IMR-90 (cell line): ENCODE data around the gene ZRANB3. TPM values are rescaled to one million over a fixed set of nuclear protein-coding genes. Genes with fewer than 3 reads are reported as not detected.
"Not testable (repeated sequence)": the region's sequence is repeated elsewhere in the genome, so short reads cannot be mapped to it uniquely, and the experiment has no call there.

ENCODE experiments used
- ATAC-seq: fragments of 200-7000 bp; cut with Tn5 transposase; 2 replicates; pipeline ENCODE4 v1.9.1; 2020; ENCODE audit warnings: low read depth, mild to moderate bottlenecking, moderate library complexity
- BruUV-seq: library from RNA; stranded (reverse); fragments of 400-500 nt; replicated peaks from 2 replicates; lab custom pipeline; 2021; lab: Mats Ljungman, UMichigan
- CTCF ChIA-PET: fragments of 300-600 bp; formaldehyde crosslinking; extraction: SDS; loops from one replicate; lab custom pipeline; 2021; ENCODE audit warnings: antibody characterized with exemption; lab: Yijun Ruan, JAX
- POLR2A ChIA-PET: fragments of 300-600 bp; sonication (Branson Sonifier 250); formaldehyde crosslinking; loops from one replicate; lab custom pipeline; 2022; ENCODE audit warnings: antibody characterized with exemption; ENCODE audit not compliant: unreplicated experiment; lab: Charles Lee
- DNase-seq: peaks from one replicate; pipeline ENCODE4 v3.0.0; 2013
- H2AFZ ChIP-seq: replicated peaks from 2 replicates; pipeline ENCODE3; 2013; ENCODE audit warnings: low read length, mild to moderate bottlenecking; ENCODE audit not compliant: poor library complexity
- H2AK5ac ChIP-seq: 2 replicates; pipeline ENCODE4 v1.6.1; 2013; ENCODE audit warnings: low read depth, low read length, inconsistent platforms
- H2AK9ac ChIP-seq: replicated peaks from 2 replicates; pipeline ENCODE3; 2013; ENCODE audit warnings: mild to moderate bottlenecking, low read depth, low read length, moderate library complexity; ENCODE audit not compliant: poor library complexity
- H2BK120ac ChIP-seq: 2 replicates; pipeline ENCODE4 v1.6.1; 2013; ENCODE audit warnings: low read depth, low read length, inconsistent platforms
- H2BK15ac ChIP-seq: 3 replicates; pipeline ENCODE4 v1.6.1; 2013; ENCODE audit warnings: low read depth, low read length, inconsistent platforms
- H2BK20ac ChIP-seq: 2 replicates; pipeline ENCODE4 v1.6.1; 2013; ENCODE audit warnings: low read depth, mild to moderate bottlenecking, inconsistent platforms, low read length, moderate library complexity
- H2BK5ac ChIP-seq: 2 replicates; pipeline ENCODE4 v1.6.1; 2013; ENCODE audit warnings: mild to moderate bottlenecking, low read depth, low read length, inconsistent platforms; ENCODE audit not compliant: poor library complexity, severe bottlenecking
- H3K14ac ChIP-seq: replicated peaks from 2 replicates; pipeline ENCODE4 v1.6.1; 2013; ENCODE audit warnings: low read depth, low read length, inconsistent platforms
- H3K18ac ChIP-seq: 2 replicates; pipeline ENCODE4 v1.6.1; 2013; ENCODE audit warnings: low read depth, low read length, control low read depth
- H3K23ac ChIP-seq: 2 replicates; pipeline ENCODE4 v1.6.1; 2013; ENCODE audit warnings: low read depth, low read length, inconsistent platforms
- H3K27ac ChIP-seq: 2 replicates; pipeline ENCODE4 v1.5.1; 2013; ENCODE audit warnings: mild to moderate bottlenecking, control low read depth, low read length; ENCODE audit not compliant: insufficient read depth
- H3K27me3 ChIP-seq: 2 replicates; pipeline ENCODE4 v1.6.1; 2013; ENCODE audit warnings: low read length; ENCODE audit not compliant: control insufficient read depth, insufficient read depth
- H3K36me3 ChIP-seq: 2 replicates; pipeline ENCODE4 v1.6.1; 2013; ENCODE audit warnings: low read length, mixed read lengths; ENCODE audit not compliant: control insufficient read depth, insufficient read depth
- H3K4ac ChIP-seq: 2 replicates; pipeline ENCODE4 v1.6.1; 2013; ENCODE audit warnings: low read depth, low read length, inconsistent platforms
- H3K4me1 ChIP-seq: 2 replicates; pipeline ENCODE4 v1.6.1; 2013; ENCODE audit warnings: low read length, mixed read lengths; ENCODE audit not compliant: control insufficient read depth, insufficient read depth
- H3K4me2 ChIP-seq: 2 replicates; pipeline ENCODE4 v1.6.1; 2013; ENCODE audit warnings: low read depth, mild to moderate bottlenecking, control low read depth, low read length, moderate library complexity
- H3K4me3 ChIP-seq: 2 replicates; pipeline ENCODE4 v1.5.1; 2013; ENCODE audit warnings: low read depth, mild to moderate bottlenecking, control low read depth, low read length, moderate library complexity; ENCODE audit not compliant: insufficient read depth
- H3K56ac ChIP-seq: 2 replicates; pipeline ENCODE4 v1.6.1; 2013; ENCODE audit warnings: low read length, inconsistent platforms; ENCODE audit not compliant: insufficient read depth; ENCODE audit errors: extremely low read depth
- H3K79me1 ChIP-seq, 2 experiments: 2 replicates each; pipeline ENCODE4 v1.6.1; 2013; ENCODE audit warnings: low read length in 2 of 2, inconsistent platforms in 1 of 2, low read depth in 1 of 2
- H3K9ac ChIP-seq: 2 replicates; pipeline ENCODE4 v1.6.1; 2013; ENCODE audit warnings: low read depth, low read length, control low read depth
- H3K9me1 ChIP-seq: 2 replicates; pipeline ENCODE4 v1.6.1; 2013; ENCODE audit warnings: low read length, inconsistent platforms; ENCODE audit not compliant: insufficient read depth
- H3K9me3 ChIP-seq: 2 replicates; pipeline ENCODE4 v1.6.1; 2013; ENCODE audit warnings: low read length; ENCODE audit not compliant: control insufficient read depth, insufficient read depth
- H4K20me1 ChIP-seq: 2 replicates; pipeline ENCODE4 v1.6.1; 2013; ENCODE audit warnings: low read length, inconsistent platforms; ENCODE audit not compliant: insufficient read depth
- H4K5ac ChIP-seq: 2 replicates; pipeline ENCODE4 v1.6.1; 2013; ENCODE audit warnings: mild to moderate bottlenecking, low read depth, low read length, control low read depth
- H4K8ac ChIP-seq, 2 experiments: 2 replicates each; pipeline ENCODE4 v1.6.1; 2013; ENCODE audit warnings: low read depth in 2 of 2, low read length in 2 of 2, control low read depth in 1 of 2, inconsistent platforms in 1 of 2
- H4K91ac ChIP-seq: 2 replicates; pipeline ENCODE4 v1.6.1; 2013; ENCODE audit warnings: low read depth, low read length, inconsistent platforms; ENCODE audit not compliant: insufficient read depth
- BHLHE40 ChIP-seq: fragments of 150-350 bp; IDR thresholded peaks from 2 replicates; pipeline ENCODE4 v1.6.1; 2016; ENCODE audit warnings: mild to moderate bottlenecking, low read depth, low read length
- MAZ ChIP-seq: IDR thresholded peaks from 2 replicates; pipeline ENCODE4 v1.6.1; 2012; ENCODE audit warnings: low read depth, mild to moderate bottlenecking, low read length, improper control_type of control experiment, moderate library complexity, borderline replicate concordance
- POLR2A ChIP-seq: IDR thresholded peaks from 2 replicates; pipeline ENCODE4 v1.6.1; 2012; ENCODE audit warnings: mild to moderate bottlenecking, low read depth, low read length
- USF2 ChIP-seq: fragments of 150-350 bp; IDR thresholded peaks from 2 replicates; pipeline ENCODE4 v1.6.1; 2017; ENCODE audit warnings: mild to moderate bottlenecking, antibody characterized with exemption, low read length, low read depth
- WGBS, 2 experiments: methylation state at CpG; one replicate each; pipeline versions ENCODE4 v1.1.5 to v1.1.7; 2013; ENCODE audit warnings: missing lambda C conversion rate in 2 of 2; ENCODE audit not compliant: insufficient read length in 1 of 2; ENCODE audit errors: extremely low coverage in 2 of 2; 5-methylcytosine and 5-hydroxymethylcytosine counted together
- dilution Hi-C: fragments of 300-500 bp; cut with HindIII; formaldehyde crosslinking; loops from one replicate; pipeline ENCODE4 v1.14.3; 2018; ENCODE audit warnings: low sequenced_read_pairs; ENCODE audit not compliant: unreplicated experiment
- in situ Hi-C: fragments of 300-500 bp; cut with MboI; formaldehyde crosslinking; loops from 3 replicates; pipeline ENCODE4 v1.14.3; 2019; ENCODE audit warnings: low sequenced_read_pairs, inconsistent platforms, mixed read lengths
- intact Hi-C: fragments of 100-400 bp; cut with micrococcal nuclease; formaldehyde crosslinking; loops from 2 replicates; pipeline ENCODE4 v1.10.0; 2022
- polyA plus RNA-seq, 3 experiments: library from polyadenylated mRNA; depleted of rRNA; stranded (reverse); fragments of >200 nt; gene quantifications; 2 replicates each; pipeline ENCODE4 v1.2.3, GENCODE V29; 2012; ENCODE audit warnings: low replicate concordance in 1 of 3
- total RNA-seq: library from RNA; depleted of rRNA; stranded (reverse); fragments of >200 nt; gene quantifications from 2 replicates; pipeline ENCODE4 v1.2.3, GENCODE V29; 2012

Gene ZRANB3
- total and polyA plus RNA-seq, 2 of the 4 experiments (the other 2 are of a cell fraction): 3.4 to 9.3 TPM

- no peak overlapping the region for H3K9ac ChIP-seq
- in situ Hi-C loops: no loop called here
- H3K23ac ChIP-seq: no peak overlapping the region
- ChIA-PET CTCF (no interaction called here), POLR2A (no interaction called here)
- H4K8ac ChIP-seq: no peak overlapping the region
- H3K27me3 ChIP-seq: no peaks in the 10 kb centered on the region
- H2AFZ ChIP-seq: no peak overlapping the region
- H2AK9ac ChIP-seq: no peak overlapping the region
- no peak overlapping the region for H2BK5ac ChIP-seq
- dilution Hi-C loops: no loop called here
- no peaks in the 10 kb centered on the region for H3K4me1 ChIP-seq
- no peak overlapping the region for H2BK20ac ChIP-seq
- DNase-seq (no peak), ATAC-seq (no peak)
- H3K4me2 ChIP-seq: no peak overlapping the region
- H3K4ac ChIP-seq: no peak overlapping the region
- H3K4me3 ChIP-seq: no peak overlapping the region
- H3K56ac ChIP-seq: no peak overlapping the region
- H2BK15ac ChIP-seq: no peak overlapping the region
- intact Hi-C loops: no loop called here
- H3K9me1 ChIP-seq: no peaks in the 10 kb centered on the region
- no peak overlapping the region for H3K27ac ChIP-seq
- no CpG with 5 or more reads among the region's 2 CpGs for WGBS, 2 experiments
- BruUV-seq: no TSS peak
- H2BK120ac ChIP-seq: no peak overlapping the region
- no peaks in the 10 kb centered on the region for H3K36me3 ChIP-seq
- TF ChIP-seq USF2 (no peak), MAZ (no peak), BHLHE40 (no peak), POLR2A (no peak)
- no peaks in the 10 kb centered on the region for H4K20me1 ChIP-seq
- no peaks in the 10 kb centered on the region for H3K79me1 ChIP-seq
- no peak overlapping the region for H4K91ac ChIP-seq
- no peak overlapping the region for H3K18ac ChIP-seq
- peaks cover 3% of the 10 kb centered on the region; the same call in 1 of the 2 replicates for H3K9me3 ChIP-seq
- no peak overlapping the region for H3K14ac ChIP-seq
- no peak overlapping the region for H2AK5ac ChIP-seq
- no peak overlapping the region for H4K5ac ChIP-seq
Measured at GRCh38 chr2:135299165-135299564, 231.9 kb downstream of the ZRANB3 start.

DNA sequence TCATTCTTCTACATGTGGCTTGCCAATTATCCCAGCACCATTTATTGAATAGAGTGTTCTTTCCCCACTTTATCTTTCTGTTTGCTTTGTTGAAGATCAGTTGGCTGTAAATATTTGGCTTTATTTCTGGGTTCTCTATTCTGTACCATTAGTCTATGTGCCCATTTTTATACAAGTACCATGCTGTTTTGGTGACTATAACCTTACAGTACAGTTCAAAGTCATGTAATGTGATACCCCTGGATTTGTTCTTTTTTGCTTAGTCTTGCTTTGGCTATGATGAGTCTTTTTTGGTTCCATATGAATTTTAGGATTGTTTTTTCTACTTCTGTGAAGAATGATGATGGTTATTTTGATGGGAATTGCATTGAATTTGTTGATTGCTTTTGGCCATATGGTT lies 243.9 kb downstream of the ZRANB3 start:
- H3K27me3 ChIP-seq, H3K18ac ChIP-seq, H3K9me3 ChIP-seq, H3K79me1 ChIP-seq, BruUV-seq, H2BK5ac ChIP-seq, in situ Hi-C loops, H2BK20ac ChIP-seq, DNase-seq, ATAC-seq, H3K36me3 ChIP-seq, H2AK9ac ChIP-seq, intact Hi-C loops, H4K5ac ChIP-seq, H3K4me3 ChIP-seq, CTCF ChIA-PET, H3K4me1 ChIP-seq, H3K9ac ChIP-seq, H2AK5ac ChIP-seq, H3K14ac ChIP-seq, H3K4me2 ChIP-seq, H2BK15ac ChIP-seq, H3K9me1 ChIP-seq, H2BK120ac ChIP-seq, H3K27ac ChIP-seq, H4K91ac ChIP-seq, H3K4ac ChIP-seq, POLR2A ChIA-PET, H3K23ac ChIP-seq, H4K20me1 ChIP-seq, H3K56ac ChIP-seq, H4K8ac ChIP-seq, dilution Hi-C loops, H2AFZ ChIP-seq: not testable (repeated sequence)
